NCI-H524 treated with DMSO at 0.1 percent for 48 hours (cell line): ENCODE measurements around the gene PRR4.

Experiments used
- DNase-seq: peaks from one replicate; lab custom pipeline; 2025; lab: John Stamatoyannopoulos, UW

Gene PRR4, protein sequence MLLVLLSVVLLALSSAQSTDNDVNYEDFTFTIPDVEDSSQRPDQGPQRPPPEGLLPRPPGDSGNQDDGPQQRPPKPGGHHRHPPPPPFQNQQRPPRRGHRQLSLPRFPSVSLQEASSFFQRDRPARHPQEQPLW

DNA sequence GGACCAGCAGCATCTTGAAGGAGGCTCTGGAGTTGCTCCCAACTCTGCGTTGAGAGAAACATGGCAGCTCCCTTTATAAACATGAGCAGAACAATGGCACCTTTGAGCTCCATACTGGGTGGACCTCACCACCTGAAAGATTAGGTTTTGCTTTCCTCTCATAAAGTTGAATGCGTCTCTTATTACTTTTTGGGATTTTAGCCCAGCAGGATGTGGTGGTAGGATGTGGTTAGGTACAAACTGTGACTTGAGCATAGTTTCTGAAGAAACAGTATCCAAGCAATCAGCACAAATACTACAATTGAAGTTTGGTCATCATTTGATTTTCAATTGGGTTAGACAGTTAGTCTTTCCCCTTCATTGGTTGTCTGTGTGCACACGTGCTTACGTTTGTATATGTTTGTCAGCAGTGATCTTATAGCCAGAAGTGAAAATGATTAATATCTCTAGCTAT lies at the start of gene PRR4:
Gene PRR4, minus strand, starts transcription at position 51 of the 454 bp plus-strand sequence. Its CDS starts 38 bp downstream, at position 13.
- DNase-seq, result no peak

DNA sequence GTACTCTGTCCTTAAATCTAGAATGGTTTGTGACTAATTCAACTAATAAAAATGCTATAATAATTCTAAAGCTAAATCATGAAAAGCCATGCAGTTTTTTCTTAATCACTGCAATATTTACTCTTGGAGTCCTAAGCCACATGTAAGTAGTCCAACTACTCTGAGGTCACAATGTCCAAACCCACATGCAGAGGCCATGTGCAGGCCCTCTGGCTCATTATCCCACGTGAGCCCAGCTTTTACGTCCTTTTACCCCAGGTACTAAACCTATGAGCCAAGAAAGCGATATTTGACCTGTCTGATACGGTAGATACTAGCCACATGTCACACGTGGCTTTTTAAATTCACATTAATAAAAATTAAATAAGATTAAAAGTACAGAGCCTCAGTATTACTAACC lies 47.6 kb upstream of the PRR4 start:
- no peak for DNase-seq

DNA sequence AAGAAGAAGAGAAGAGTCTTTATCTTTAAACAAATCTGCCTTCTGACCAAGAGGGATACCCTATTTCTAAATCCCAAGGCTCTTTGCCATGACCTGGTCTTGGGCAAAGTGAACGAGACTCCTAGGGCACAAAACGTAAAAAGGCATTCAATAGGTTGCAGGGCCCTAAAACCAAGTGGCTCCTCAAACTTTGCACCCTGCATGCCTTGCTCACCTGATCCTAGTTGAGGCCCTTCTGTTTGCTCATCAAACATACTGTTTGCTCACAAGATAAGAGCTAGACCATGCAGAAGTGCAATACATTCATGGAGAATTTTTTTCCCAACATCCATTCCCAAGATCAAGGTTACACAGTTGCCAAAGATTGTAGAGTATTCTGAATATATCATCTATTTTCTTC lies 42.7 kb upstream of the PRR4 start:
- no peak for DNase-seq

DNA sequence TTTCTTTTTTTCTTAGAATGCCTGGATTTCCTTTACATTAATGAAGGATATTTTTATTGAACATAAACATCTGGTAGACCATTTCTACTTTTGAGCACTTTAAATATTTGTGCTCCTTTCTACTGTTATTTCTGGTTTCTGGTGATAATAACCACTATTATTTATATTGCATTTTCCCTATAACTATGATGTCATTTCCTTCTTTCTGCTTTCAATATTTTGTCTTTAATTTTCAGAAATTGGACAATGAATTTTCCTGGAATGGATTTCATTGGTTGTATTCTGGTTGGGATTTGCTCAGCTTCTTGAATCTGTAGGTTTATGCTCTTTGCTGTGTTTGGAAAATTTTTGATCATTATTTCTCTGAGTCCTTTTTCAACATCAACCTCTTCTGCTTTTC lies 40.0 kb upstream of the PRR4 start:
- no peak for DNase-seq

DNA sequence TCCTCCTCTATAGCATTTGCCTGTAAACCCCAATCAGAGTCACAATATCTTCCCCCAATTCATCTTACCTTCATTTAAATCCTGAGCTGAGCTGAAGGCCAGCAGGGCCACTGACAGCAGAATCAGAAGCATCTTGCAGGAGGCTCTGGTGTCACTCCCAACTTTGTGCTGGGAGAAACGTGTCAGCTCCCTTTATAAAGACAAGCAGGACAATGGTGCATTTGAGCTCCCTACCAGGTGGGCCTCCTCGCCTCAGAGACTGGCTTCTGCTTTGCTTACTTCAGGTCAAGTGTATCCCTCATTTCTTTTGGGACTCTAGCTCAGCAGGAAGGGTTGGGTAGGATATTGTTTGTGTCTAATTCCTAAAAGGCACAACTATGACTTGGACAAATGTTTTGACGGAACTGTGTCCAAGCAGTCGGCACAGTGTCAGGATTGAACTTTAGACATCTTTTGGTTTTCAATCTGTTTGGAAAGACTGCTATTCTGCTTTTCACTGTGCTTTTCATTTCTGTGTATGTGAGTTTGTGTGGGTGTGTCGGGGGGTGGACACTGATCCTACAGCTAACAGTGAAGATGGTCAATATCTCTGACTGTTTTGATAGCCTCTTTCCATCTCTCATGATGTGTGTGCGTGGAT lies 34.9 kb upstream of the PRR4 start, which contains the start of gene PRH1:
Gene PRH1, minus strand, starts transcription at position 170 of the 640 bp plus-strand sequence. Its CDS starts 38 bp downstream, at position 132.
- no peak for DNase-seq

DNA sequence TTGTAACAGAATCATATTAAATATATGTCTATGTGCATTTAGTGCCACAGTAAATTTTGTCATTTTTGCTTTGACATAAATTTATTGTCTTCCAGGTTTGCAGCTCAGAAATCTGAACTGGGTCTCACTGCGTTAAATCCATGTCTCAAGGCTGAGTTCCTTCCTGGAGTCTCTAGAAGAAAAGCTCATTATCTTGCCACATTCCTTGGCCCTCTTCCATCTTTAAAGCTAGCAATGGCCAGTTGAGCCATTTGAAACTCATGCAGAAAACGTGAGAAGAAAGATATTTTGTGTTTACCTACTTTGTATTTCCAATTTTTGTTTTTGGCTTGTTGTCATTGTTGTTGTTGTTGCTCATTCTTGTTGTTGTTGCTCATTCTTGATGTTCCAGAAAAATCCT lies 24.1 kb upstream of the PRR4 start:
- DNase-seq, result no peak

DNA sequence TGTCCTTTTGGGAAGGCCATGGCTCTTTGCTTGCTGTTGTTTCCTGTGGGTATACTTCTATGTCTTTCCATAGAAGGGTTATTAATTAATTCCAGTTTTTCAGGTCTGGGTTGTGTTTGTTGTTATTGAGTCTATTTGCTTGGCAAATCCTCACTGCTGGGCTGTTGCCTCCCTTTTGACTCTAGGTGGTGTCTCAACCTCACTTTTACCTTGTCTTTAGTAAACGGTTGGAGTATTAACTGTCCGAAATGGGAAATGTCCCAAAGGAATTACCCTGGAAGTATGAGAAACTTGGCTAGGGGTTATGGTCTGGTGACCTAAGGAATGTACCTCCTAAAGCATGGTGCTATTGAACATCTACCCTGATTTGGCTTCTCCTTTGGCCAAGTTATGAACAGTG lies 18.1 kb upstream of the PRR4 start:
- no peak for DNase-seq

DNA sequence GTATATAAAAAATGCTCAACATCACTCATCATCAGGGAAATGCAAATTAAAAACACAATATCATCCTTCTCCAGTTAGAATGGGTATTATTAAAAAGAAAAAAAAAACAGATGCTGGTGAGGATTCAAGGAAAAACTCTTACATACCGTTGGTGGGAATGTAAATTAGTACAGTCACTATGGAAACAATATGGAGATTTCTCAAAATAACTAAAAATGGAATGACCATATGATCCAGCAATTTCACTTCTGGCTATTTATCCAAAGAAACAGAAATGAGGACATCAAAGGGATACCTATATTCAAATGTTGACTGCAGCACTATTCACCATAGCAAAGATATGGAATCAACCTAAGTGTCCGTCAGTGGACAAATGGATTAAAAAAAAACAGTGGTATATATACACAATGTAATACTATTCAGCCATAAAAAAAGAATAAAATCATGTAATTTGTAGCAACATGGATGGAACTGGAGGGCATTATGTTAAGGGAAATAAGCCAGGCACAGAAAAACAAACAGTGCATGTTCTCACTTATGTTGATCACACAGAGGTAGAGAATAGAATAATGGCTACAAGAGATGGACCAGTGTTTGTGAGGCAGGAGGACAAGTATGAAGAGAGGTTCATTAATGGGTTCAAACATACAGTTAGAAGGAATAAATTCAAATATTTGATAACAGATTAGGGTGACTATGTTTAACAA lies 14.4 kb upstream of the PRR4 start:
- no peak for DNase-seq

DNA sequence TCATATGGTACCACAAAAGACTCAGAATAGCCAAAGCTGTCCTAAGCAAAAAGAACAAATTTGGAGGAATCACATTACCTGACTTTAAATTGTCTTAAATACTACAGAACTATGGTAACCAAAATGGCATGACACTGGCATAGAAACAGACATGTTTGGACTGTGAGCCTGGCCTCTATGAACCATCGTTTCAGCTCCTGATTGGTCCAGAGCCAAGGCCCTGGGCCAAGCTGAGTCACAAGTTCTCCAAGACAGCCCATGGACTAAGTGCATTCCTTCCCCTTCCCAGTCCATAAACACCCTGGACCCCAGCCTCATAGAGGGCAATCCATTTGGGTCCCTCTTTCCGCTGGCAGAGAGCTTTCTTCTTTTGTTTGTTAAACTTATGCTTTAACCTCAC lies 12.1 kb upstream of the PRR4 start:
- no peak for DNase-seq

DNA sequence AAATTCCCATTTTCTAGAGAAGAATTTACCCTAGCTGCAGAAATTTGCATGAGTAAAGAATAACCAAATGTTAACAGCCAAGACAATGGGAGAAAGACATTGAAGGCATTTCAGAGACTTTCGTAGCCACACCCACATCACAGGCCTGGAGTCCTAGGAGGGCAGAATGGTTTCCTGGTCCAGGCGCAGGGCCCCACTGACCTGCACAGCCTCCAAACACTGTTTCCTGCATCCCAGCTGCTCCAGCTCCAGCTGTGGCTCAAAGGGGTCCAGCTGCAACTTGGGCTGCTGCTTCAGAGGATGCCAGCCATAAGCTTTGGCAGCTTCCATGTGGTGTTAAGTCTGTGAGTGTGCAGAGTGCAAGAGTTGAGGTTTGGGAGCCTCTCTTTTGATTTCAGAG lies 6.5 kb upstream of the PRR4 start:
- DNase-seq, result no peak

DNA sequence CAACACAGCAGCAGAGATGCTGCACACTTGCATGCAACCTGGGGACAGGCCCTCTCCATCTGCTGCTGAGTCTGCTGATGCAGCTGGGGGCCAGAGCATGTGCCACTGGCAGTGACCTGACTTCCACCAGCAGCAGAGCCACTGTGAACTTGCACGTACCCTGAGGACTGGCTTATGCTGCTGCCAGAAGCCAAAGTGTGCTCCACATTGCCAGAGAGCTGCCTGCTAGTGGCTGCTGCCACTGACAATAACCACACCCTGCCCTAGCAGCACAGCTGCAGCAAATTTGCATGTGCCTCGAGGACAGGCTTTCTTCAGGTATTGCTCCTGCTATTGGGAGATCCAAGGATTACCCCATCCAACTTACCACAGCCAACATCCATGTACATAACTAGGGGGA lies 4.5 kb upstream of the PRR4 start:
- no peak for DNase-seq

DNA sequence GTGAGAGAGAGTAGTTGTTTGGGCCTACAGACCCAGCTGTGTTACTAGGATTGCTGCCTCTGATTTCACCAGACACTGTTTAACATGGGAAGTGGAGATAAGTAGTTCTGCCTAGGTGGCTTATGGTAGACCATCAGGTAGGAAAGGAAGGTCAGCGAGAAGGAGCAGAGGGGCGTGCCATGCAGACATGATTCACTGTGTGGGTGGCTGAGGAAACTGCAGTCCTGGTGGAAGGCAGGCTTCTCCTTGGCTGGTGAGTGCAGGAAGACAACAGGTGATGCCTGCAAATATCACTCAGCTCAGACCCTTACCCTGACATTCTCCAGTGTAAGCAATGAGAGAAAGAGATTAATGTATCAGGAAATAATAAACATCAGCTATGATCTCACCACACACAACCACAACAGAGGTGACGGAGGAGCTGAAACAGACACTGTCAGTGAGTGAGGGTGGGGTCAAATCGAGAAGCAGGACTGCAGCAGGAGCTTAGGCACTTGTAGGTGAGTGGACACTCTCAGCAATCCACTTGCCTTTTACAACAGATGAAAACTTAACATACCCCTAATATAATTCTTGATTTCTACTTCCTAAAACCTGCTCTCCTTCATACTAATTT lies 2.1 kb upstream of the PRR4 start:
- DNase-seq, result no peak

DNA sequence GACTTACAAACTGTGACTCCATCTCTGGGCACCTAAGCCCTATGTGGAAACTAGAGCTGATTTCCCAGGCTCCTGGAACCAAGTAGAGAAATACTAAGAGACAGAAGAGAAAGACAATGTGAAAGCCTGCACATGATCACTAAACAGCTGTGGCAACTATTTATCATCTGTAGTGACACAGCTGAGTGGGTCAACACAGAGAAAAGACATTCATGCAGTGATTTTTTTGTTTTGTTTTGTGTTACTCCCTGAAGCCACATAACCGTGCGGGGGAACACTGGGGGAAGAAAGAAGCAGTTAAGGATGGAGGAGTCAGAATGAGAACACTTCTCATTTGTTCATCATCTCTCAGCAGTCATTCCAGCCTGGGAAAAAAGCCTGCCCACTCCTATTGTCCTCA lies 1.5 kb downstream of the PRR4 start:
- DNase-seq, result no peak

DNA sequence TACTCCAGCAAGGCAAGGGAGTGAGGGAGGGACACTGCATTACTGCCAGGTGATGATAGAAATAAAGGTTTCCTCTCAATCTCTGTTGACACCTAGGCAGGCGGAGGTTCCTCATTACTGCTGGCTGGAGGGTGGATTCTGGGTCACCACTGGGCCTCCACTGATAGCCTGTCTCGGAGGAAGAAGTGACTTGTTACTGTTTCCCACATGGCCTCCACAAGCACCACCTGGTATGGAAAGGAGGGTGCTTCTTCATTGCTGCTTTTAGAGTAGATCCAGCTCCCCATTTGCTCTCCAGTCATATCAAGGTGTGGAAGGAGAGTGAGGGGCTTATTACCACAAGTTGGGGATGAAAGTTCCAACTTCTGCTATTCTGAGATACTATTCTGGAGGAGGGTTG lies 6.4 kb downstream of the PRR4 start:
- no peak for DNase-seq

DNA sequence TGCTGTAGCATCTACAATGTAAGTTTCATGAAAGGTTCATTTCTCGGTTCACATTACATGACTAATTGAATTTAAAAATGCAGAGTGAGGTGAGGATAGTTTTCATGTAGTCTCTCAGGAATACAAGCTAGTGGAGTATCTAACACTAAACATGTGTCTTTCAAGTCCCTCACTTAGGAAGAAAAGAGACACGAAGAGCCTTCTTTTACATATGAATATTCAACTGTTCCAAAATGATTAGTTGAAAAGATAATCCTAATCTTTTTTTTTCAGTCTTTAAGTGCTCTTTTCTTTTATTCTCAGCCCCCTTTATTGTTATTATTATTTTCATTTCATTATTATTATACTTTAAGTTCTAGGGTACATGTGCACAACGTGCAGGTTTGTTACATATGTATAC lies 10.8 kb downstream of the PRR4 start:
- no peak for DNase-seq

DNA sequence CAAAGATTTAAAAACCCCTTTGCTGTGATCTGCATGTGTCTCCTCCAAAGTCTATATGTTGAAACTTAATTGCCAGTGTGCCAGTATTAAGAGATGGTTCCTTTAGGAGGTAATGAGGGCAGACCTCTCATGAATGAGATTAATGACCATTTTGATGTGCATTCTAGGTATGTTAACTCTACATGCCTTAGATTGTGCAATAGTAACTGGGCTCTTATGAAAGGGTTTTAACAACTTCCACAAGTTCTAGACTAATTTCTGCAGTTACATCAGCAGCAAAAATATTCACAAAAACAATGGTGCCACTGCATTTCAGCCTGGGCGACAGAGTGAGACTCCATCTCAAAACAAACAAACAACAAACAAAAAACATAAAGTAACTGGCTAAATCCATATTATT lies 19.3 kb downstream of the PRR4 start:
- no peak for DNase-seq

DNA sequence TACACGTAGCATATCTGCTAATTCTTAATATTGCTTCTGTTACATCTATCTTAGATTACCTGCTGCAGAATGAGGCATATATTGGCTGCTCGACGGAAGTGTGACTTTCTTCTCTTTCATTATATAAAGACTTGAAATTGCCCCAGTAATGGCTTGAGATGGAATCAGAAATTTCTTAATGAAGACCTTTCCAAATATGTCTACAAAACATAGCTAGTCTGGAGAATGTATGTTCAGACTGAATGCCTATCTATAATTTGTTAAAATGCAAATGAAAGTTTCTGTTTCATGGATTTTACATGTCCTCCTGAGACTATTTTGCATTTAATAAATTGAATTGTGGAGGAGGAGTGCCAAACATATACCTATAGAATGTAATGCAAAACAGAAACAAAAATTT lies 23.0 kb downstream of the PRR4 start, which contains the start of gene TAS2R10:
Gene TAS2R10, minus strand, starts transcription at position 101 of the 400 bp plus-strand sequence. Its CDS starts 89 bp downstream, at position 12.
- DNase-seq, result no peak

DNA sequence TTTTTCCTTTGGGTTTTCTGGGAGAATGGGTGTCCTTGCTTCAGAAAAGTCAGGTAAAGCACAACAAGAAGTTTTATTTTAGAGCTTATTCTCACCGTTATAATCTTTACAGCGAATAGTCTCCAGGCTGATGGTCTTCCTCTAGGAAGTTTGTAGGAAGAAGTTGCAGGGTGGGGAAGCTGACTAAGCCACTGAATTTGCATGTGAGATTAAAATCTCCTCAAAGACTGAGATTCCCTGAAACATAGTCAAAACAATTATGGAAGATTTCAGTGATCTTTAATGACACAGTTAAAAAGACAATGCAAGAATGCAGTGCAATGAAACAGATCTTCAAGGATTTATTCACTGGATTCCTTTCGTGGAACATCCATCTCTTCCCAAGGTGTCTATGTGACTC lies 24.3 kb downstream of the PRR4 start:
- no peak for DNase-seq

DNA sequence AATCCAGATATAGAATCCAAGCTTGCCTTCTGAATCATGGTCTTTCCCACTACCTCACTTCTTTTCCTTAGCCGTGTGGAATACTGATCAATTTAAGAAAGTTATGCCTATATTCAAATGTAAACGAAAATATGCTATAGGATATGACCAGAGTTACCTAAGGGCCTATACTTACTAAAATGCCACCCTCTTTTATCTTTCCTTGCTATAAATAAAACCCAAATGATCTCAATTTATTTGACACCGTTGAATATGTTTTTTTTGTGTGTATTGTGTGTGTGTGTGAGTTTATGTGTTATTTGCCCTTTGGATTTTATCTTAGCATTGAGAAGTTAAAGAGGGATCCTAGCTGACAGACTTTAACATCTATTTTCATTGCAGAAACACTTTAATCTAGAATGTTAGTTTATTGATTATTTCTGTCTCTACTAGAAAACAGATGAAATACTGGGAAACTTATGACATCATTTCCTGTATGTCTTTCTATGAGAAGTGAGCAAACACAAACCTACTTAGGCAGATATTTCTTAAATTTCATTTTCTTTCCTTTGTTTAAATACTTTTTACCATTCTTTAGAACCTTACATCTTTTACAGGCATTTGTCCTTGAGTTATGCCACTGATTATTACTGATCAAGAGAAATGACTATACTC lies 37.3 kb downstream of the PRR4 start:
- DNase-seq, result no peak

DNA sequence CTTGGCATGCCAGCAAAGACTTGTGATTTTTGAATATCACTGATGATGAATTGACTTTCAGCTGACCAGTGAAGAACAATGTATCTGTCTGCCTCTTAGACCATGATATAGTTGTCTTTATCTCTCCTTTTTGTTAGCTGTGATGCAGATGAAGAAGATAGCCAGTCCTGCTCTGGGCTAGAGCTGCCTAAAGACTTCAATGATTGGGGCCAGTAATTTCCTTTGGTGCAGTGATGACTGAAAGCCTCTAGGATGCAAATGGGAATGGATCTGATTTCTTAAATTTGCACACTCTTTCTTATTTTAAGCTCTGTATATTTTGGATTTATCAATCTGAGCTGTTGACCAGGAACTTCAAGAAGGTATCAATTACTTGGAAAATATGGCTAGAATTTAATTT lies 39.2 kb downstream of the PRR4 start, which contains the start of gene TAS2R9:
Gene TAS2R9, minus strand, starts transcription at position 101 of the 400 bp plus-strand sequence. Its CDS starts 93 bp downstream, at position 8.
- DNase-seq, result no peak

DNA sequence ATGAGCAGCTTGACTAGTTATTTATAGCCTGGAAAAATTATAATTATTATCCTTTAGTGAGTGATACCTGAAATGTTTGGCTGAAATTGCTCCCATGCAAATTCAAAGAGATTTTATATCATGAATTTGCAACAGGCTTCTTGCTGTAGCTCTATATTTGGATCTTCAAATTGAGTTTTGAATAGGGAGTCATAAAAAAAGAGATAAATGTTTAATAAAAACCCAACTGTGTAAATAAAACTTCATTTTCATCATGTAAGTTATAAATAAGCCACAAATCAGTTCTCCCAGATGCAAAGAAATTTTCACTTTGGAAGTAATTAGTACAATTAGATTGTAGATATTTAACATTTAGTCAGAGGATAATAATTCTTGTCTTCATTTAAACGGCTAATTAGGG lies 42.1 kb downstream of the PRR4 start, which contains the start of gene TAS2R8:
Gene TAS2R8, minus strand, starts transcription at position 101 of the 400 bp plus-strand sequence. CDS start 306 bp downstream, outside the sequence.
- DNase-seq, result no peak

DNA sequence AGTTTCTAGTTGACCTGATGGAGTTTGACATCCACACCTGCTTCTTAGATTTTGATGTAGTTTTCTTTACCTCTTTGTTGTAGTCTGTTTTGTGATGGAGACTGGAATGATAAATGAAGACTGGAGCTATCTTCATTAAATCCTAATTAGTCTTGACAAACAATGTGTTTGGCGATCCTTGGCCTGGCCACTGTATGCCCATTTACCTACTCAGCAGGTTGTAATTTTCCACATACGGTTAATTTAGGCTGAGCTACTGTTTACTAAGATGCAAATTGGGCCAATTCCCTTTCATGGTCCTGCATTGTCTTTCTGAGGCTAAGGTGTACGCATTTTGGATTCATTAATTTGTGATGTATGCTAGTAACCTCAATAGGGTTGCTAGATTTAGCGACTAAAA lies 46.7 kb downstream of the PRR4 start, which contains the start of gene TAS2R7:
Gene TAS2R7, minus strand, starts transcription at position 41 of the 400 bp plus-strand sequence. CDS start 57 bp downstream, outside the sequence.
- DNase-seq, result no peak
